Stimulated activated CD4-positive, alpha-beta T cell treated with anti-CD3 and anti-CD28 coated beads, Interleukin-4, amount 100 ng/mL, for 1 hour (primary cell): ENCODE data around the gene ZYG11A.
"Not testable (repeated sequence)": the region's sequence is repeated elsewhere in the genome, so short reads cannot be mapped to it uniquely, and the experiment has no call there.

Experiments used
- DNase-seq: peaks from one replicate; pipeline ENCODE4 v3.0.0-alpha.2; 2020

ZYG11A gene

GRCh38 chr1:52842643-52843310 is at the start of gene ZYG11A:
TSS of gene ZYG11A (plus strand) at chr1:52842760. CDS start at chr1:52842884, 124 bp downstream.
- DNase-seq, result peak; percentile 74

- DNase-seq, result not testable (repeated sequence)
Measured at GRCh38 chr1:52793717-52794116, 48.8 kb upstream of the ZYG11A start.

GRCh38 chr1:52795464-52795863 is 47.1 kb upstream of the ZYG11A start:
- no peak for DNase-seq

- DNase-seq, result no peak
Measured at GRCh38 chr1:52798331-52798730, 44.2 kb upstream of the ZYG11A start.

GRCh38 chr1:52801011-52801410 is 41.5 kb upstream of the ZYG11A start:
- no peak for DNase-seq

- not testable (repeated sequence) for DNase-seq
Measured at GRCh38 chr1:52804083-52804482, 38.5 kb upstream of the ZYG11A start.

GRCh38 chr1:52814465-52814864 is 28.1 kb upstream of the ZYG11A start:
- DNase-seq, result no peak

GRCh38 chr1:52820830-52821229 is 21.7 kb upstream of the ZYG11A start:
- not testable (repeated sequence) for DNase-seq

GRCh38 chr1:52825868-52826267 is 16.7 kb upstream of the ZYG11A start:
- DNase-seq, result no peak

- DNase-seq, result no peak
Measured at GRCh38 chr1:52834798-52835197, 7.8 kb upstream of the ZYG11A start.

- DNase-seq, result no peak
Measured at GRCh38 chr1:52836035-52836434, 6.5 kb upstream of the ZYG11A start.

- not testable (repeated sequence) for DNase-seq
Measured at GRCh38 chr1:52839175-52839574, 3.4 kb upstream of the ZYG11A start.

GRCh38 chr1:52845119-52845518 is 2.6 kb downstream of the ZYG11A start:
- not testable (repeated sequence) for DNase-seq

GRCh38 chr1:52848423-52848822 is 5.9 kb downstream of the ZYG11A start:
- DNase-seq, result no peak

- no peak for DNase-seq
Measured at GRCh38 chr1:52850951-52851350, 8.4 kb downstream of the ZYG11A start.

- DNase-seq, result no peak
Measured at GRCh38 chr1:52852854-52853253, 10.3 kb downstream of the ZYG11A start.

GRCh38 chr1:52855584-52855983 is 13.0 kb downstream of the ZYG11A start:
- DNase-seq, result no peak

- DNase-seq, result no peak
Measured at GRCh38 chr1:52856026-52856425, 13.5 kb downstream of the ZYG11A start.

- DNase-seq, result no peak
Measured at GRCh38 chr1:52857443-52857842, 14.9 kb downstream of the ZYG11A start.

GRCh38 chr1:52862666-52863458 is 20.3 kb downstream of the ZYG11A start:
- no peak for DNase-seq

GRCh38 chr1:52867087-52867863 is 24.7 kb downstream of the ZYG11A start:
- DNase-seq, result no peak

- not testable (repeated sequence) for DNase-seq
Measured at GRCh38 chr1:52869727-52870126, 27.2 kb downstream of the ZYG11A start.

- no peak for DNase-seq
Measured at GRCh38 chr1:52876843-52877242, 34.3 kb downstream of the ZYG11A start.

GRCh38 chr1:52877554-52877953 is 35.0 kb downstream of the ZYG11A start:
- no peak for DNase-seq
